ENCODE measurements around the gene IL10RA. TPM values are rescaled to one million over a fixed set of nuclear protein-coding genes. Genes with fewer than 3 reads are reported as not detected.

The IL10RA gene
- total and polyA plus RNA-seq, 4 donors: 2.3 to 11.6 (median 9.2) TPM

- H3K27me3 ChIP-seq (ENCODE audit: control insufficient read depth in 4 of 4, insufficient read depth in 4 of 4, low read length in 3 of 4): no peaks in the 10 kb centered on the region
- H3K4me3 ChIP-seq (ENCODE audit: low read depth in 1 of 3, low read length in 3 of 3): no peak overlapping the region
- H3K27ac ChIP-seq (ENCODE audit: low read depth in 1 of 2, low read length in 2 of 2): no peak overlapping the region
- H3K9ac ChIP-seq (ENCODE audit: low read depth in 1 of 2, low read length in 2 of 2): no peak overlapping the region
- no peaks in the 10 kb centered on the region for H3K36me3 ChIP-seq (ENCODE audit: control insufficient read depth in 4 of 4, insufficient read depth in 3 of 4, low read depth in 1 of 4, low read length in 3 of 4)
- DNase-seq (ENCODE audit: low spot score): no peak
- peaks cover 0 to 2% (median 0%) of the 10 kb centered on the region in 4 donors for H3K4me1 ChIP-seq (ENCODE audit: control insufficient read depth in 4 of 4, insufficient read depth in 4 of 4, low read length in 3 of 4)
- 92% methylated on average over 4 of the region's 4 CpGs for WGBS
- H3K9me3 ChIP-seq (ENCODE audit: control insufficient read depth in 4 of 4, low read length in 3 of 4): peaks cover 0 to 7% (median 0%) of the 10 kb centered on the region in 4 donors
- TF ChIP-seq REST (IDR thresholded peaks at IDR 0.05): no peak
- TF ChIP-seq EGR1 (IDR thresholded peaks at IDR 0.05; ENCODE audit: low read depth in 2 of 2): no peak
- no peak for TF ChIP-seq RAD21 (IDR thresholded peaks at IDR 0.05)
- no peak for TF ChIP-seq NR2F2 (IDR thresholded peaks at IDR 0.05)
- TF ChIP-seq JUND (IDR thresholded peaks at IDR 0.05): no peak
- no peak for TF ChIP-seq GABPA (IDR thresholded peaks at IDR 0.05 in 1 of 2, conservative IDR thresholded peaks at IDR 0.05 in 1 of 2)
- no peak for TF ChIP-seq YY1 (IDR thresholded peaks at IDR 0.05)
- TF ChIP-seq, protein P1, sequence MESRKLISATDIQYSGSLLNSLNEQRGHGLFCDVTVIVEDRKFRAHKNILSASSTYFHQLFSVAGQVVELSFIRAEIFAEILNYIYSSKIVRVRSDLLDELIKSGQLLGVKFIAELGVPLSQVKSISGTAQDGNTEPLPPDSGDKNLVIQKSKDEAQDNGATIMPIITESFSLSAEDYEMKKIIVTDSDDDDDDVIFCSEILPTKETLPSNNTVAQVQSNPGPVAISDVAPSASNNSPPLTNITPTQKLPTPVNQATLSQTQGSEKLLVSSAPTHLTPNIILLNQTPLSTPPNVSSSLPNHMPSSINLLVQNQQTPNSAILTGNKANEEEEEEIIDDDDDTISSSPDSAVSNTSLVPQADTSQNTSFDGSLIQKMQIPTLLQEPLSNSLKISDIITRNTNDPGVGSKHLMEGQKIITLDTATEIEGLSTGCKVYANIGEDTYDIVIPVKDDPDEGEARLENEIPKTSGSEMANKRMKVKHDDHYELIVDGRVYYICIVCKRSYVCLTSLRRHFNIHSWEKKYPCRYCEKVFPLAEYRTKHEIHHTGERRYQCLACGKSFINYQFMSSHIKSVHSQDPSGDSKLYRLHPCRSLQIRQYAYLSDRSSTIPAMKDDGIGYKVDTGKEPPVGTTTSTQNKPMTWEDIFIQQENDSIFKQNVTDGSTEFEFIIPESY (IDR thresholded peaks at IDR 0.05): no peak
- TF ChIP-seq FOXA2 (IDR thresholded peaks at IDR 0.05): no peak
- TF ChIP-seq FOXA1 (IDR thresholded peaks at IDR 0.05): no peak
- no peak for TF ChIP-seq RXRA (IDR thresholded peaks at IDR 0.05)
- no peak for TF ChIP-seq SP1 (IDR thresholded peaks at IDR 0.05)
- no peak for TF ChIP-seq HNF4G (IDR thresholded peaks at IDR 0.05)
- TF ChIP-seq, protein P2, sequence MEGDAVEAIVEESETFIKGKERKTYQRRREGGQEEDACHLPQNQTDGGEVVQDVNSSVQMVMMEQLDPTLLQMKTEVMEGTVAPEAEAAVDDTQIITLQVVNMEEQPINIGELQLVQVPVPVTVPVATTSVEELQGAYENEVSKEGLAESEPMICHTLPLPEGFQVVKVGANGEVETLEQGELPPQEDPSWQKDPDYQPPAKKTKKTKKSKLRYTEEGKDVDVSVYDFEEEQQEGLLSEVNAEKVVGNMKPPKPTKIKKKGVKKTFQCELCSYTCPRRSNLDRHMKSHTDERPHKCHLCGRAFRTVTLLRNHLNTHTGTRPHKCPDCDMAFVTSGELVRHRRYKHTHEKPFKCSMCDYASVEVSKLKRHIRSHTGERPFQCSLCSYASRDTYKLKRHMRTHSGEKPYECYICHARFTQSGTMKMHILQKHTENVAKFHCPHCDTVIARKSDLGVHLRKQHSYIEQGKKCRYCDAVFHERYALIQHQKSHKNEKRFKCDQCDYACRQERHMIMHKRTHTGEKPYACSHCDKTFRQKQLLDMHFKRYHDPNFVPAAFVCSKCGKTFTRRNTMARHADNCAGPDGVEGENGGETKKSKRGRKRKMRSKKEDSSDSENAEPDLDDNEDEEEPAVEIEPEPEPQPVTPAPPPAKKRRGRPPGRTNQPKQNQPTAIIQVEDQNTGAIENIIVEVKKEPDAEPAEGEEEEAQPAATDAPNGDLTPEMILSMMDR (IDR thresholded peaks at IDR 0.05; ENCODE audit: low read depth, low read length, missing input control): no peak
- no peak for TF ChIP-seq MAX (IDR thresholded peaks at IDR 0.05)
- no peak for TF ChIP-seq TAF1 (conservative IDR thresholded peaks at IDR 0.05)
- TF ChIP-seq ATF3 (IDR thresholded peaks at IDR 0.05): no peak
- TF ChIP-seq HNF4A (conservative IDR thresholded peaks at IDR 0.05): no peak
Measured at GRCh38 chr11:118000067-118000849, 14.1 kb downstream of the IL10RA start.

Data from liver (tissue), 9 donors.